Thyroid gland (tissue), 4 donors: Measurements from ENCODE around the gene SLC25A13.

Experiments used
- CTCF ChIP-seq, 6 experiments: fragments of 200-600 bp in 3 of 6; fragments of 450-650 bp in 3 of 6; sonication (generic) in 3 of 6; IDR thresholded peaks; one replicate each; pipeline ENCODE4 v1.5.1; 2016 to 2019; ENCODE audit warnings: antibody characterized with exemption in 6 of 6, mild to moderate bottlenecking in 2 of 6, inconsistent platforms in 1 of 6, moderate library complexity in 1 of 6
- POLR2A ChIP-seq, 2 donors: fragments of 450-650 bp; IDR thresholded peaks; one replicate each; pipeline ENCODE4 v1.6.1; 2017; ENCODE audit warnings: antibody characterized with exemption in 2 of 2, mild to moderate bottlenecking in 2 of 2, moderate library complexity in 1 of 2

GRCh38 chr7:96212474-96212873 lies 109.4 kb downstream of the SLC25A13 start:
- no peak for TF ChIP-seq CTCF (IDR thresholded peaks at IDR 0.05)
- no peak for TF ChIP-seq POLR2A (IDR thresholded peaks at IDR 0.05)
